Osteoblast (primary cell): Measurements from ENCODE around the gene RIPK3. TPM values are rescaled to one million over a fixed set of nuclear protein-coding genes. Genes with fewer than 3 reads are reported as not detected.

Experiments
- DNase-seq: peaks from one replicate; pipeline ENCODE4 v3.0.0; 2011; ENCODE audit warnings: low spot score, mixed read lengths; ENCODE audit not compliant: insufficient read length; ENCODE audit errors: missing footprints
- H2AFZ ChIP-seq: 2 replicates; pipeline ENCODE4 v1.6.0; 2011; ENCODE audit warnings: mild to moderate bottlenecking, low read length
- H3K27ac ChIP-seq: 2 replicates; pipeline ENCODE4 v1.5.1; 2011; ENCODE audit warnings: mild to moderate bottlenecking, low read depth, low read length, moderate library complexity
- H3K27me3 ChIP-seq: 2 replicates; pipeline ENCODE4 v1.6.0; 2012; ENCODE audit warnings: mild to moderate bottlenecking, control low read depth, inconsistent platforms, low read length, moderate library complexity; ENCODE audit not compliant: insufficient read depth
- H3K36me3 ChIP-seq: 2 replicates; pipeline ENCODE4 v1.5.1; 2011; ENCODE audit warnings: mild to moderate bottlenecking, low read length, control low read depth, moderate library complexity; ENCODE audit not compliant: insufficient read depth
- H3K4me1 ChIP-seq: 2 replicates; pipeline ENCODE4 v1.5.1; 2011; ENCODE audit warnings: mild to moderate bottlenecking, low read length, control low read depth, moderate library complexity; ENCODE audit not compliant: insufficient read depth
- H3K4me2 ChIP-seq: 2 replicates; pipeline ENCODE4 v1.6.0; 2011; ENCODE audit warnings: mild to moderate bottlenecking, low read length; ENCODE audit not compliant: insufficient read depth
- H3K4me3 ChIP-seq: fragments of 200-600 bp; sonication (generic); 3 replicates; pipeline ENCODE4 v1.5.1; 2012; ENCODE audit warnings: mild to moderate bottlenecking, low read length, inconsistent platforms; ENCODE audit not compliant: insufficient read depth
- H3K79me2 ChIP-seq: 2 replicates; pipeline ENCODE4 v1.6.0; 2012; ENCODE audit warnings: mild to moderate bottlenecking, low read length, control low read depth, inconsistent platforms; ENCODE audit not compliant: insufficient read depth
- H3K9me3 ChIP-seq: 2 replicates; pipeline ENCODE4 v1.5.1; 2011; ENCODE audit warnings: low read depth, low read length, control low read depth
- H4K20me1 ChIP-seq: 2 replicates; pipeline ENCODE4 v1.6.0; 2012; ENCODE audit warnings: mild to moderate bottlenecking, low read length, control low read depth; ENCODE audit not compliant: insufficient read depth
- CTCF ChIP-seq: IDR thresholded peaks from 2 replicates; pipeline ENCODE4 v1.5.1; 2011; ENCODE audit warnings: mild to moderate bottlenecking, low read depth, low read length, moderate library complexity; ENCODE audit errors: extremely low read depth
- total RNA-seq: library from RNA; depleted of rRNA; stranded (reverse); fragments of >200 nt; gene quantifications from 2 replicates; pipeline ENCODE4 v1.2.3, GENCODE V29; 2012

RIPK3 gene
- total RNA-seq, 1 donor = 11.9 TPM

- Histone ChIP-seq H2AFZ (no peak overlapping the region), H3K9me3 (no peaks in the 10 kb centered on the region)
Measured at GRCh38 chr14:24331731-24332267, 8.0 kb downstream of the RIPK3 start.

GRCh38 chr14:24330973-24331674 lies 8.7 kb downstream of the RIPK3 start:
- Histone ChIP-seq H3K4me2 (no peak overlapping the region), H3K4me1 (peaks cover 22% of the 10 kb centered on the region), H3K27ac (no peak overlapping the region), H3K79me2 (peaks cover 4% of the 10 kb centered on the region), H3K27me3 (no peaks in the 10 kb centered on the region), H3K36me3 (no peaks in the 10 kb centered on the region), H2AFZ (no peak overlapping the region), H4K20me1 (no peaks in the 10 kb centered on the region), H3K9me3 (no peaks in the 10 kb centered on the region), H3K4me3 (no peak overlapping the region)
- TF ChIP-seq CTCF = no peak
- no peak for DNase-seq

More at GRCh38 chr14:24331731-24332267, 8.0 kb downstream of the RIPK3 start:
- peak; percentile 81 for DNase-seq
- H4K20me1 ChIP-seq = no peaks in the 10 kb centered on the region
- peaks cover 24% of the 10 kb centered on the region for H3K4me1 ChIP-seq
- peak overlapping the region; percentile 93 for H3K4me2 ChIP-seq
- H3K27me3 ChIP-seq = no peaks in the 10 kb centered on the region
- H3K36me3 ChIP-seq = no peaks in the 10 kb centered on the region
- H3K27ac ChIP-seq = no peak overlapping the region
- no peak for TF ChIP-seq CTCF
- peaks cover 4% of the 10 kb centered on the region for H3K79me2 ChIP-seq
- H3K4me3 ChIP-seq = no peak overlapping the region

- Histone ChIP-seq H3K4me1 (peaks cover 11% of the 10 kb centered on the region), H2AFZ (no peak overlapping the region)
- no peak for DNase-seq
Measured at GRCh38 chr14:24329736-24330135, 10.1 kb downstream of the RIPK3 start.

More at GRCh38 chr14:24329736-24330135, 10.1 kb downstream of the RIPK3 start:
- H3K27me3 ChIP-seq = no peaks in the 10 kb centered on the region
- peaks cover 5% of the 10 kb centered on the region for H3K36me3 ChIP-seq
- H3K4me2 ChIP-seq = no peak overlapping the region
- no peaks in the 10 kb centered on the region for H3K79me2 ChIP-seq
- H3K4me3 ChIP-seq = no peak overlapping the region
- TF ChIP-seq CTCF = no peak
- H3K9me3 ChIP-seq = no peaks in the 10 kb centered on the region
- no peaks in the 10 kb centered on the region for H4K20me1 ChIP-seq
- no peak overlapping the region for H3K27ac ChIP-seq
